ENCODE results near the gene ATXN10.

ATXN10 gene

DNA sequence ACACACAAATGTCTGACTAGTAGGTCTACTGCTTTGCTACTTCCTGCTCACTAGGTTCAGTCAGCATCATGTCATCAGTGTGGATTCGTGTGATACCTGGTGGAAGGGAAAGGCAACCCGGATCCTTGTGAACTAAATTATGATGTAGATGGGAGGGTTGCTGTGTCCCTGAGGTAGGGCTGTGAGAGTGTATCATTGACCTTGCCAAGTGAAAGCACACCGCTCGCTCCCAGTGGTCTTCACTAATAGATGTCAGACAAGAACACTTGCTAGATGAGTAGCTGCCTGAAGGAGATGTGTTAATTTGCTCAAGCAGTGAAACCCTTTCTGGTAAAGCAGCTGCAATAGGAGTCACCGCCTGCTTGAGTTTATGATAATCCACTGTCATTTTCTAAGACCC, 185.9 kb downstream of the ATXN10 start:
- DNase-seq (ENCODE audit: low read depth, low spot score), result no peak

DNA sequence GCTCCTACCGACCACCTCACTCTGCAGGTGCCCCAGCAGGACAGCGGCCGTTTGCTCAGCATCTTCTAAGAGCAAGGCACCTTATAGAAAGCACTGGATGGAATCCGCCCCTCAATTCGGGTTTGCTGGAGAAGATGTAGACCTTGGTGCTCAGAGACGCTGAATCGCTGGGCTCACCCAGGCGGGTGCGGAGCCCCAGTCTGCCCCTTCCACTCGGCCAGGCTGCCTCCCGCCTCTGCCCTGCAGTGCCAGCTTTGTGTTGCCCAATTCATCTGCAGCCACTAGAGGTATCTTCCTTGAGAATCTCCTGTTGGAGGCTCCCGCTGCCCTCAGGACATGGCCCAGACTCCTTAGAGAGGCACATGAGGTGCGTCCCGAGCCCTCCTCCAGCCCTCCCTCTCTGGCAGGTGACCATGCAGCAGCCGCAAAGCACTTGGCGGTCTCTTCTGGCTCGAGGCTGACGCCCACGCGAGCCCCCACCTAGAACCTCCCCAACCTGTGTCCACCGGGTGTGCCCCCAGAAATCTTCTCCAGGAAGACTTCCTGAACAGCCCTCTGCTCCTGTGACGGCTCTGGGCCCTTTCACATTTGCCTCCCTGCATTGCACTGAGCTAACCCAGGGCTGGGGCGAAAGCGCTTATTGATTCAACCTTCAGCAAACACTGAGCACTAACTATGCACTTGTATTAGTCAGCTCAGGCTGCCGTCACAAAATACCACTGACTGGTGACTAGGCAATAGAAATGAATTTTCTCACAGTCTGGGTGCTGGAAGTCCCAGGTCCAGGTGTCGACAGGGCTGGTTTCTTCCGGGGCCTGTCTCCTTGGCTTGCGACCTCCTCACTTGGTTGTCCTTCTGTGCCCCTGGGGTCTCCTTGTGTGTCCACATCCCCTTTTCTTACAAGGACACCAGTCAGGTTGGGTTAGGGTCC, 187.9 kb downstream of the ATXN10 start:
- no peak for DNase-seq (ENCODE audit: low read depth, low spot score)

DNA sequence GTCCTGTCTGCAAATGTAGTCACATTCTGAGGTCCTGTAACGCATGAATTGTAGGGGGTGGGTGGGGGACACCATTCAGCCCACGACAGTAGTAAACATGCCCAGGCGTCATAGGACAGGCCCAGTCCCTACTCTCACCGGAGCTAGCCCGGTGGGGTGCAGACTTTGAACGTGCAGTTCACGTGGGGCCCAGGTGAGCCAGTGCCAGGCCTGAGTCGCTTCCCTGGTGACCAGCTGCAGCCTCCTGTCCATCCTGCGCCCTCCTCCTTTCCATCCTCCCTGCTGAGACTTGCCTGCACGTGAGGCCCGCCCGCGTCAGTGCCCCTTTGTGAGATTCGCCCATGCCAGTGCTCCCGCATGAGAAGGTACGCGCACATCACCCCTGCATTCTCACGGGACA, 188.6 kb downstream of the ATXN10 start:
- no peak for DNase-seq (ENCODE audit: low read depth, low spot score)

DNA sequence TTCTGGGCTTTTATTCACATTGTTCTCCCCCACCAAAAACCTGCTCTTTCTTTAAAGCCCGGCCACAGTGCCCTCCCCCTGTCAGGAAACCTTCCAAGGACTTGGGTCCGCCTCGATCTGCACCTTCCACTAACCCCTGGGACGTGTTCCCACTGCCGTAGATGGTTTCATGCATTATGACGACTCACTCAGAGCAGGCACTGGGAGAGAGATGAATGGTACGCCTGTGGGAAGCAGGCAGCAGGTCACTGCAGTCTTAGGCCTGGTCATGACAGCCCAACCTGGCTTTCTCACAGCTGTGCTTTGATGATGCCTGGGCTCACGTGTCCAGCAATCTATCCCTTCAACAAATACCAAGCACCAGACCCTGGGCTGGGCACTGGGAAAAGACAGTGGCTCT, 189.6 kb downstream of the ATXN10 start:
- DNase-seq (ENCODE audit: low read depth, low spot score), result no peak

DNA sequence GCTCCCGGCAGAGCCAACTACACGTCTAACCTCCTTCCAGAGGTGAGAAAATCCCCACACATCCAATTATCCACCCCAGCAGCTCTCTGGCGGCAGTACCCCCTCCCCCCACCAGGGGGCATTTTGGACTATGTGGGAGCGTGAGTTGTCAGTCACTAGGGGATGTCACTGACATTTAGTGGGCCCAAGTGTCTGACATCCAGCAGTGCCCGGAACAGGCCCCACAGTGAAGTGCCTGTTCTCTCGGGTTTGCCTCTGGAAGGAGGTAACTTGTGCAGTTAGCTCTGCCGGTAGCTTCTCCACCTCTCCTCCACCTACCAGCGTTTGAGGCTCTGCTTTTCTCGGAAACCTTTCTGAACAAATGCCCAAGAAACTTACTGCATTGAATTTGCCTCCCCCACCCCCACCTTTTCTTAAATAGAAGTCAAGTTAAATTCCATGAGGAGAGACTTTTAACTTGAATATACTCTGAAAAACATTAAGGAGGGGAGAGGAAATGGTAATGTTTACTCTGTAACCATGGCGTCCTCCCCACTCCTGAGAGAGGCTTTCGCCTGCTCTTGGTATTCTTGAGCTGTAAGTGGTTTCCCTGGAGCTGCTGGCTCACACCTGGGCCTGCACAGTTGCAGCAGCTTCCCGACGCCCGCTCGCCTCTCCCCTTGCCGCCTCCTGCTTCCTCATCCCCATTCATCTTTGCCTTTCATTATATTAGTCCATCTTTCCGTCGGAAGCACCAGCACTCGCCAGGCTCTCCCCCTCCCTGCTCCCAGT, 192.5 kb downstream of the ATXN10 start:
- no peak for DNase-seq (ENCODE audit: low read depth, low spot score)

DNA sequence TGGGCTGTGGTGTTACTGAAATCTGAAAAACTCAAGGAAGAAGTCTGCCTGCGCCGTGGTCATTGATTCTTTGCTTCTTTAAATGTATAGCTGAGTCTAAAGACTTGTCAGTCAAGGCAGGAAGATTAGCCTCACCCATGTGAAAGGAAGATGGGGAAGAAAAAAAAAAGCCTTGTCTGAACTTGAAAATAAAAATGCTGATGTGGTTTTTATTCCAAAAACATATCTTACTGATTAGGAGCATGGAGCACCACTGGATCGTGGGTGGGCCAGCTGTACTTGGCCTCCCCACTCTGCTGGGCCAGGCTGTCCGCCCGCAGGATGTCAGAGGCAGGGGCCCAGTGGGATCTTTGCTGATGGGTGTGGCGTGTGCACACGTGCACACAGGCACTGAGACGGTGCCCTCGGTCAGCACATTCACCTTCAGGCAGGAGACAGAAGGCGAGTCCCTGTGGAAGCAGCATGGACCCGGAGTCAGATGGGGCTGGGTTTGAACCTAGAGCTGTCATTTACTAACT, 193.4 kb downstream of the ATXN10 start:
- DNase-seq (ENCODE audit: low read depth, low spot score), result no peak

DNA sequence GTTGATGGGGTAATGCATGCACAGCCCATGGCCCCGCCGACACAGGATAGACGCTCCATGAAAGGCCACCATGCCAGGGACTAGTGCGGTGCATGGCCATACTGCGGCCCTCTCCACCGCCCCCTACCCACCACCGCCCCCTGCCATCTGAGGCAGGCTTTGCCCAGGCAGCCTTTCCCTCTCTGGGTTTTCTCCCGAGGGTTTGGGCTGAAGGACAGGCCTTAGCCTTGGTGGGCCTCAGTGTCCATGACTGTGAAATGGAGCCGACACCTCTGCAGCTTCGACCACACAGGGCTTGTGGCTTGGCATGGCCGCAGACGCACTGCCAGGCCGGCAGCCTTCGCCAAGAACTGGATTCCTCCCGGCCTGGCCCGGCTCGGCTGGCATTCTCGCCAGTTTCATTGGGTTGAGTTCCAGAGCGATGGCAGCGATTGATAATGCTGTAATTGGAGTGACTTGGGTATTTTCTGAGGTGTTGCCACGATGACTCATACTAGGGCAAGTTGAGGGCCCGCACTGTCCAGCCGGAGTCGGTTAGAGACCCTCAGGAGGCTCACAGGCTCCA, 194.0 kb downstream of the ATXN10 start:
- DNase-seq (ENCODE audit: low read depth, low spot score), result no peak

DNA sequence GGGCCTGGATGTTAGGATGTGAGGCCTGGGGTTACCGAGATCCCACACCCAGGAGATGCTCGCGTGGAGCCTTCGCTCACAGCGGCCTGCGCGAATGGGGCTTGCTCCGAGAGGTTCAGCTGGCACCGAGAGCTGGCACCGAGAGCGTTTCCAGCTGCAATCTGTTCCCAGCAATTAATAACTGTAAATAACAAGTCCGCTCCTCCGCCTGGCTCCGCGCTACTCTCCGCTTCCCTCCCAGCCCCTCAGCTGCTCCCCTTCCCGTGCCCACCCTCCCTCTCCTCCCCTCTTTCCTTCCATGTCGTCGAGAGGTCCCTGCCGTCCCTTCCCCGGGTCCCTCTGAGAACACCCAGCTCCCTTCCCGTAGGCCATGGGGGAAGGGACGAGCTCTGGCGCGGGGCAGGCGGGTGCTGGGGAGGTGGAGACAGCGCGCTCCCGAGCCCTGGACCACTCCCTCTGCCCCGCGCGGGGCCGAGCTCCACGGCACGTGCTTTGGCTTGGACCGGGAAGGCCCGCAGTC, 194.6 kb downstream of the ATXN10 start:
- no peak for DNase-seq (ENCODE audit: low read depth, low spot score)

DNA sequence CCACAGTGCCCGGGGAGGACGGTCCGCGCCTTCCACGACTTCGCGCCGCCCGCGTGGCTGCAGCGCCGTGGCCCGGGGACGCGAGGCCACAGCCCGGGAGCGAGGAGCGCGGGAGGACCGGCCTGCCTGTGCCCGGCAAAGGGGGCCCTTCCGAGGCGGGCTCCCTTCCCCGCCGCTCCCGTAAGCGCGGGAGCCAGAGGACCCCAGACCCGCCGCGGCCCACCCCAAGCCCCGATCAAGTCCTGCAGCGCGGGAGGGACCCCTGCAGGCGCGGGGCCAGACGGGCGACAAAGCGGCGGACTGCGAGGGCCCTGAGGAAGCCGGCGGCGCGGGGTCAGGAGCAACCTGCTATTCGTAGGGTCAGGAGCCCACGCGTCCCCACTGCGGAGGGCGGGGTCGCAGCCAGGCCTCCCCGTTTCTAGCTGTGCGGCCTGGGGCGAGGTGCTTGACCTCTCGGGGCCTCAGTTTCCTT, 195.0 kb downstream of the ATXN10 start:
- DNase-seq (ENCODE audit: low read depth, low spot score), result no peak

DNA sequence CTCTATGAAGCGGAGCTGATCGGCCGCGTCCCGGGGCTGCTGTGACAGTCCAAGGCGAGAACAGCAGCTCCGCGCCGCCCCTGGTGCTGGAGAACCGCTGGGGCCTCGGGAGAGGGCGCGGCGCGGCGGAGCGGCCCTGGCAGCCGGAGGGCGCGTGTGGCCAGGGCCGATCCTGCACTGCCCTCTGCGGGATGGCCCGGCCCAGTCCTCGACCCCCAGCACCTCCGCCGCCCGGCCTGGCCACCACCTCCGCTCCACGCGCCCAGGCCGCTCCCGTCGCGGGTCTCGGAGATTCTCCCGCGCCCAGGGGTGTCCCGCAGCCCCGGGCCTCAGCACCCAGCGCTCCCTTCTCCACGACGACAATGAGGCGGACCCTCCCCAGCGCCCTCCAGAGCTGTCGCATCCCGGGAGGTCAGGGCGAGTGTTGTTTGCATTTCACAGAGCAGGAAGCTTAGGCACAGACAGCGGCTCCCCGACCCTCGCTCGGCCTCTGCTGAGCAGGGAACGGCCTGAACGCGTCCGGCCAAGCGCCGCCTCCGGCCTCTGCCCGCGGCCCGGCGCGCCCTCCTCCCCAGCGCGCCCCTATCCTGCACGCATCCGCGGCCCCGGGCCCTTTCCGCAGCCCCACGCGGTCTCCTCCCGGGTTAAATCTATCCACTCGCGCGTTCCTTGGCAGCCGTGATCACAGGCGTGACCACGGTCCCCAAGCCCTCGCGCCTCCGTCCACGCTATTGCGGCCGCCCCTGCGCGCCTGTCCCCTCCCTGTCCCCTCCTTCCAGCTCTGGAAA, 195.7 kb downstream of the ATXN10 start:
- DNase-seq (ENCODE audit: low read depth, low spot score), result no peak

DNA sequence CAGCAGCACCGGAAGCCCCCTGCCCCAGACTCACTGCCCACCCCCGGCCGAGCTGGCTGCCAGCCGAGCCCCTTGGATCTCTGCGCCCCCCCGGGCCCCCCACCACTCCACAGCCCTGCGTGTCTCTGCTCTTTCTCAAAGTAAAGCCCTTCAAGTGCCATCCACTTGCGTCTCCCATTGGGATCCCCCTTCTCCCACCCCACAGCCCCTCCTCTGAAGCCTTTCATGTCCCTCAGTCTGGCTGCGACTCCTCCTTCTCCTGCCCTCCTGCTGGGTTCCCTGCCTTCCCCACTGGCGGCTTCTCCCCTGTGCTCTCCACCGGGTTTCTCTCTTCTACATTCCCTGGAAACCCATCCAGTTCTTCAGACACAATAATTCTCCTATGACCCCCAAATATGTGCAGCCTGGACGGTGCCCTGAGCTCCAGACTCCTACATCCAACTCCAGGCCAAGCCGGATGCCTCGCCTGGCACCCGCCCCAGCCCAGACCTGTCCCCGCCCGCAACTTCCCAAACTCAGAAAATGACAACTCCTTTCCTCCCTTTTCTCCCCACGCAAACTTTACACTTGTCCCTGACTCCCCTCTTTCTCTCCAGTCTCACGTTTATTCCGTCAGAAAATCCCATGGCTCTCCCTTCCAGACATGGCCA, 196.4 kb downstream of the ATXN10 start:
- no peak for DNase-seq (ENCODE audit: low read depth, low spot score)

DNA sequence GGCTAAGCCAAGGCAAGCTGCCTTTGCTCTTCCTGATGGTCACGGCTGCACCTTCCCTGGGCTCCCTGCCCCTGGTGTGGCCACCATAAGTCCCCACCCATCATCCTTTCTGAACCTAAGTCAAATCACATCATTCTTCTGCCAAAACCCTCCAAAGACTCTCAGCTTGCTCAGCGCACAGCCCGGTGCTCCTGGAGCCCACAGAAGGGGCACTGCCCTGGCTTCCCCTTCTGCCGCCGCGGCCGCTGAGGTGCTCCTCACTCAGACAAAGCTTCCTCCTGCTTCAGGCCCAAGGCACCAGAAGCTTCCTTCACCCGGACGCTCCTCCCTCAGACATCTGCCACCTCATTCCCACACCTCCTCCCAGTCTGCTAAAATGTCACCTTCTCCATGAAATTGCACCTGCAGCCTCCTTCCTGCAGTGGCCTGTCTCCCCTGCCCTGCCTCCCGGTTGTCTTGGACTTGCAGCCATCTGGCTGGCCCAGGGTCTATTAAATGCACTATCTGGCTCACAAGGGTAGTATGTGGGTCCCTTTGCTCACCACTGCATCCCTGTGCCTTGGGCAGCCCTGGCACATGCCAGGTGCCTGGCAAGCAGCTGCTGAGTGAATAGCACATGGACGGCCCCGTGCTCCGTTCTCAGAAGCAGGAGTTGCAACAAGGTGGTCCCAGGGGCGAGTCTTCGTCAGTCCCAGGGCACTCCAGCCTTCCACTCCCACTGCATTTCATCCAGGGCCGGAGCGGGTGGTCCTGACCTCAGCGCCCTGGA, 197.1 kb downstream of the ATXN10 start:
- DNase-seq (ENCODE audit: low read depth, low spot score), result no peak

DNA sequence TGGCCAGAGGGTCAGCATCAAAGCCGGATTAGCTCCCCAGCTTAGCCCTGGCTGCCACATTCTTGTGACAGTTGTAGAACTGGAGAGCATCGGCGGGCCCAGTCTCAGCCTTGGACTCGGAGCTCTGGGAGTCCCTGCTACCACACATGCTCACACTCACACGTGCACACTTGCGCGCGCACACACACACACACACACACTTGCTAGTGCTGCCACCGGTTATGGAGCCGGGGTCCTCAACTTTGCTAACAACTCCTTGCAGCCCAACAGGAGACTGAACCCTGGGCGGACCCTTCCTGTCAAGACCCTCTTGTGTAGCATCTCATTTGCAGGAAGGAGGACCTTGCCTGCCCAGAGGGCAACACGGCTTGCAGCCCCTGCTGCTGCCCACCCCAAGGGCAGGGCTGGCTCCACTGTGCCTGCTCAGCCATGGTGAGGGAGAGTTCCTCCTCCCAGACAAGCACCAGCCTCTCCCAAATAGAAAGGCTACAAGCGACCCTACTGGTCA, 197.8 kb downstream of the ATXN10 start:
- DNase-seq (ENCODE audit: low read depth, low spot score), result no peak

DNA sequence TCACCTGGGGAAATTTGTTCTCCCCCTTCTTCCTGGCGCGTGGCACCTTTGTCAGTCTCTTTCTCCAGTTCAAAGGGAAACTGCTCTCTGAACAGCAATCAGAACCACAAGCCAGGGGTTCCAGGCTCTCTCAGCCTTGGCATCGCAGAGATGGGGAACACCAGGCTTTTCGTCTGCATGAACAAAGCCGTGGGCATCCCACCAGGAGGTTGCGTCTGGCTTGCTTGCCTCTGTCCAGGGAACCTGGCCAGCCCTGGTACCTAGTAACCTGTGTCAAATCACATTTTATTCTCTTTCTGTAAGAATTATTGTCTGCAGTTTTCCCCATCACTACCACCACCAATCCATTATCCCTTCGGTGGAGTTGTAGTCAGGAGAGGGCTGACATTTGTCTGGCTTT, 198.4 kb downstream of the ATXN10 start:
- no peak for DNase-seq (ENCODE audit: low read depth, low spot score)

DNA sequence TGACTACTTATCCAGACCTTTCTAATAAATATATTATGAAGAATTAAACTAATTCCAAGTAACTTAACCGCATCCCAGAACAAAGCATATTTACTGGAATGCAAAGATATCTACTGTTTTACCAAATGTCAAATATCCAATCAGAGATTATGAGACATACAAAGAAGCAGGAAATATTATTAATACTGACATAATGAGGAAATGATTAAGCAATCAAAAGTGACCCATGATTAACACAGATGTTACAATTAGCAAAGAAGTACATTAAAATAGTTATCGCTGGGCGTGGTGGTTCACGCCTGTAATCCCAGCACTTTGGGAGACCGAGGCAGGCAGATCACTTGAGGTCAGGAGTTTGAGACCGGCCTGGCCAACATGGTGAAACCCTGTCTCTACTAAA, 200.1 kb downstream of the ATXN10 start:
- no peak for DNase-seq (ENCODE audit: low read depth, low spot score)

DNA sequence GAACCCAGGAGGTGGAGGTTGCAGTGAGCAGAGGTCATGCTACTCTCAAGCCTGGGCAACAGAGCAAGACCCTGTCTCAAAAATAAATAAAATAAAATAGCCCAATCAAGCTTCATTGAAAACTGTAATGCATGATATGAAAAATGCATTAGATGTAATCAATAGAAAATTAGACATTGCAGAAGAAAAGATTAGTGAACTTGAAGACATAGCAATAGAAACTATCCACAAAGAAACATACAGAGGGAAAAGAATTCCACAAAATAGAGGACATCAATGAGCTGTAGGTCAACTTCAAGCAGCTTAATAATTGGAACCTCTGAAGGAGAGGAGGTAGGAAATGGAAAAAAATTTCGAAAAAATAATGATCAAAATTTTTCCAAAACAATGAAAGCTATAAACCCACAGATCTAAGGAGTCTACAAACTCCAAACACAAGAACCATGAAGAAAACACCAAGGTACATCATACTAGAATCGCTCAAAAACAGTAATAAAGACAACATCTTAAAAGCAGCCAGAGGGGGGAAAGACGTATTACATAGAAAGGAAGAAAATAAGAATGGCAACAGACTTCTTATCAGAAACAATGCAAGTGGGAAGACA, 201.1 kb downstream of the ATXN10 start:
- no peak for DNase-seq (ENCODE audit: low read depth, low spot score)

DNA sequence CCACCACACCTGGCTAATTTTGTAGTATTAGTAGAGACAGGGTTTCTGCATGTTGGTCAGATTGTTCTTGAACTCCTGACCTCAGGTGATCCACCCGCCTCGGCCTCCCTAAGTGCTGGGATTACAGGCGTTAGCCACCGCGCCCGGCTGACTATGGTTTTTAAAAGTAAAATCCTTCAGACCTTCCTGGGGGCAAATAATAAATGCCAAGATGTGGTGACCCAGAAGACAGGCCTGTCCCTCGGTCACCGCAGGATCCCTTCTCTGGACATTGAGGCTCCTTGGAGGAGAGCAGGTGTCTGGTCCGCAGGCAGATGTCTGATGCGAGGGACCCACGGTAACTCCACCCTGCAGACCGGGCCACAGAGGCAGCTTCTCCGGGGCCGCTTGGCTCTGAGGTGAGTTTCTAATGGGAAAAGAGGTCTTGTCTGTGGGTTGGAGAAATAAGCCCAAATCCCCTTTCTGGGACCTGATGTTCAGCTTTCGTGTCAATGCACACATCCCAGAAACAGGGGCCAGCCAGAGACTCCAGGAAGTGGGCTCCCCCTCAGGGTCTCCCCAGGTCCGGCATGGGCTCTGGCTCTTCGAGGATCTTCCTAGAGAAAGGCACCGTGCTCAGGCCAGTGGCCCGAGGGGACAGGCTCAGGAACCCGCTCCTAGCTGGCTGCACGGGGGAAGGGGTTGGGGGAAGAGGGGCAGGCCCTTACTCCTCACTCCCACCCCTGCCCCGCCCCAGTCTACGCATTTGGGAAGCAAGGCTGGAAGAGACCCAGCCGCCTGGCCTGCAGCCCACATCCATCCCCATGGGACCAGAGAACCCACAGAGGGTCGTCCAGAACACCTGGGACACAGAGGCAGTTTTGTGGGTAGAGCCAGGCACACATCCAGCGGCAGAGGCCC, 204.8 kb downstream of the ATXN10 start:
- no peak for DNase-seq (ENCODE audit: low read depth, low spot score)

DNA sequence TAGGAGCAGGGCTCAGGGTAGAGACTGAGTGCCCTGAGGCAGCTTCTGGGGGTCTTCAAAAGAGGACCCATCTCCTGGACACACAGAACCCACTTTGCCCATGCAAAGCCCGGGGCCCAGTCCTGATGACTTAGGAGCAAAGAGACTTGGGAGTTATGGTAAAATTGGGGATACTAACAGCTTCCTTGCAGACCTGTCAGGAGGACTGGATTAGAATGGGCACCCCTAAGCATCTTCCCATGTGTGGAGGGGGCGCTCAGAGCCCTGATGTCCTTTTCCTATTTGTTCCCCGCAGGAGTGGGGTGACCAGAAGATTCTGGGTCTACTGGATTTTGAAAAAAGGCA, 205.4 kb downstream of the ATXN10 start:
- DNase-seq (ENCODE audit: low read depth, low spot score), result no peak
